KMS-11 (cell line): ENCODE results near the gene COL20A1.

Experiments used
- H2AFZ ChIP-seq: fragments of 200-600 bp; sonication (generic); 2 replicates; pipeline ENCODE4 v1.6.1; 2016; ENCODE audit warnings: antibody characterized with exemption, mixed run types, low read depth
- H3K27ac ChIP-seq: fragments of 200-600 bp; sonication (generic); 2 replicates; pipeline ENCODE4 v1.6.1; 2016; ENCODE audit warnings: mild to moderate bottlenecking, mixed run types
- H3K27me3 ChIP-seq: fragments of 200-600 bp; sonication (generic); 2 replicates; pipeline ENCODE4 v1.6.1; 2017; ENCODE audit warnings: mild to moderate bottlenecking, low read depth, mixed run types, moderate library complexity; ENCODE audit not compliant: insufficient read depth
- H3K36me3 ChIP-seq: fragments of 200-600 bp; sonication (generic); 2 replicates; pipeline ENCODE4 v1.6.1; 2017; ENCODE audit warnings: mild to moderate bottlenecking, mixed run types; ENCODE audit not compliant: insufficient read depth
- H3K4me1 ChIP-seq: fragments of 200-600 bp; sonication (generic); 2 replicates; pipeline ENCODE4 v1.6.1; 2016; ENCODE audit warnings: mild to moderate bottlenecking, low read depth, mixed run types; ENCODE audit not compliant: poor library complexity, severe bottlenecking
- H3K4me2 ChIP-seq: fragments of 200-600 bp; sonication (generic); 2 replicates; pipeline ENCODE4 v1.7.0; 2016; ENCODE audit warnings: mild to moderate bottlenecking, mixed run types
- H3K4me3 ChIP-seq: fragments of 200-600 bp; sonication (generic); IDR thresholded peaks from 2 replicates; pipeline ENCODE4 v1.6.1; 2017; ENCODE audit warnings: low read depth, low read length, mixed read lengths; ENCODE audit not compliant: insufficient read depth
- H3K79me2 ChIP-seq: fragments of 200-600 bp; sonication (generic); 2 replicates; pipeline ENCODE4 v1.6.1; 2016; ENCODE audit warnings: low read depth, mixed run types; ENCODE audit not compliant: insufficient read depth
- H3K9ac ChIP-seq: fragments of 200-600 bp; sonication (generic); 2 replicates; pipeline ENCODE4 v1.6.1; 2016; ENCODE audit warnings: mild to moderate bottlenecking, mixed run types
- H4K20me1 ChIP-seq: fragments of 200-600 bp; sonication (generic); 2 replicates; pipeline ENCODE4 v1.6.1; 2016; ENCODE audit warnings: mild to moderate bottlenecking, mixed run types; ENCODE audit not compliant: insufficient read depth
- TF ChIP-seq, protein P1 (sequence below): fragments of 200-600 bp; sonication (generic); conservative IDR thresholded peaks from 2 replicates; pipeline ENCODE4 v1.6.1; 2017; ENCODE audit warnings: low read depth, mild to moderate bottlenecking, antibody characterized with exemption, low read length, moderate library complexity, mixed read lengths

COL20A1 gene

DNA sequence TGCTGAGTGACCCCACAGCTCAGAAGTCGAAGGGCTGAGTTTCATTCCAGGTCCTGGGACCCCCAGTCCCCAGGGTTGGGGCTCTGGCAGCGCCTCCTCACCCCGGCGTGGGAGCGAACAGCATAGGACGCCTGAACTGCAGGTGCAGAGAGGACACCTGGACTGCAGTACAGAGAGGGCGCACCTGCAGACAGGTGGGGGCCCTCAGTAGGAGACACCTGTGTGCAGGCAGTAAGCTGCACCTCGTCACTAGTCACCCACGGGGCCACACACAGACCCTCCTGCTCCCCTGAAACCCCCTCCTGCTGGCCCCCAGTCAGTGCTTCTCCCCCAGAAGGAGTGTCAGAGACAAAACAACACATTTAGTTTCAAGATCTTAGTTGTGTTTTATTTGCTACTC is 30.1 kb upstream of the COL20A1 start:
- Histone ChIP-seq H3K27ac (no peak overlapping the region), H3K36me3 (no peaks in the 10 kb centered on the region), H3K4me3 (no peak overlapping the region), H3K79me2 (no peaks in the 10 kb centered on the region), H3K9ac (no peak overlapping the region), H3K27me3 (peaks cover 97% of the 10 kb centered on the region), H3K4me2 (no peak overlapping the region), H2AFZ (no peak overlapping the region), H3K4me1 (no peaks in the 10 kb centered on the region), H4K20me1 (no peaks in the 10 kb centered on the region)
- TF ChIP-seq, protein P1, sequence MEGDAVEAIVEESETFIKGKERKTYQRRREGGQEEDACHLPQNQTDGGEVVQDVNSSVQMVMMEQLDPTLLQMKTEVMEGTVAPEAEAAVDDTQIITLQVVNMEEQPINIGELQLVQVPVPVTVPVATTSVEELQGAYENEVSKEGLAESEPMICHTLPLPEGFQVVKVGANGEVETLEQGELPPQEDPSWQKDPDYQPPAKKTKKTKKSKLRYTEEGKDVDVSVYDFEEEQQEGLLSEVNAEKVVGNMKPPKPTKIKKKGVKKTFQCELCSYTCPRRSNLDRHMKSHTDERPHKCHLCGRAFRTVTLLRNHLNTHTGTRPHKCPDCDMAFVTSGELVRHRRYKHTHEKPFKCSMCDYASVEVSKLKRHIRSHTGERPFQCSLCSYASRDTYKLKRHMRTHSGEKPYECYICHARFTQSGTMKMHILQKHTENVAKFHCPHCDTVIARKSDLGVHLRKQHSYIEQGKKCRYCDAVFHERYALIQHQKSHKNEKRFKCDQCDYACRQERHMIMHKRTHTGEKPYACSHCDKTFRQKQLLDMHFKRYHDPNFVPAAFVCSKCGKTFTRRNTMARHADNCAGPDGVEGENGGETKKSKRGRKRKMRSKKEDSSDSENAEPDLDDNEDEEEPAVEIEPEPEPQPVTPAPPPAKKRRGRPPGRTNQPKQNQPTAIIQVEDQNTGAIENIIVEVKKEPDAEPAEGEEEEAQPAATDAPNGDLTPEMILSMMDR = no peak

DNA sequence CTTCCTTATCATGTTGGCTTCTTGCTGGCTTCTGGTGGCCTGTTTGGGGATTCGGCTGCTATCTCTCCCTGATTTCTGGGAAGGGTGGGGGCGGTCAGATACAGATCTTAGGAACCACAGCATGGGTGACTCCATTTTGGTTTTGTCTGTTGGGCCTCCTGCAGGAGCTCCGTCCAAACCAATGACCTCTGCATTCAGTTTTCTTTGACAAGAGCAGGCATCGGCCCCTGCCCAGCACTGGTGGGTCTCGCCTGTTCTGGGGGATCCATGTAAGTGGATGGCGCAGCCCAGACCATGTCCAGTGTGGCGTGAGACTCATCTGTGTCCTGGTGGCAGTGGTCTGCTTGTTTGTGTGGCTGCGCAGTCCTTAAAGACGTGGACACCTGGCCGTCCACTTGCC is 29.0 kb upstream of the COL20A1 start:
- Histone ChIP-seq H3K4me3 (no peak overlapping the region), H3K4me2 (no peak overlapping the region), H2AFZ (no peak overlapping the region), H3K27me3 (peaks cover 97% of the 10 kb centered on the region), H3K9ac (no peak overlapping the region), H3K79me2 (no peaks in the 10 kb centered on the region), H3K4me1 (no peaks in the 10 kb centered on the region), H4K20me1 (no peaks in the 10 kb centered on the region), H3K27ac (no peak overlapping the region), H3K36me3 (no peaks in the 10 kb centered on the region)
- TF ChIP-seq, protein P1 = no peak

DNA sequence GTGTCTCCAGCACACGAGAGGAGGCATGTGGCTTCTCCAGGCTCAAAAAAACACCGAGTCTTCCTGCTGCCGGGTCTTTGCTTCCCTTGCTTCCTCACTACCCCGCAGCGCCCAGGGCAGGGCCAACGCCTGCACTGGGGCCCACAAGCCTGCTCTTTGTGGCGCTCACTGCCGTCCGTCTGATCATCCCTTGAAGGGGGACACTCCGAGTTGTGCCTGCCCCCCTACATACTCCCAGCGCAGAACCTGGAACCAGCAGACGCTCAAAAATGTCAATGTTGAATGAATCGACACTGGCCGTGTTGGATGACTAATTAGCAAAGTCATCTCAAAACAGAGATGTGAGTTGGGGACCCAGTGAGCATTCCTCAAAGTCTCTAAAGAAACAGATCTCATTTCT is 28.5 kb upstream of the COL20A1 start:
- Histone ChIP-seq H3K36me3 (no peaks in the 10 kb centered on the region), H3K9ac (no peak overlapping the region), H3K4me1 (peaks cover 4% of the 10 kb centered on the region)

DNA sequence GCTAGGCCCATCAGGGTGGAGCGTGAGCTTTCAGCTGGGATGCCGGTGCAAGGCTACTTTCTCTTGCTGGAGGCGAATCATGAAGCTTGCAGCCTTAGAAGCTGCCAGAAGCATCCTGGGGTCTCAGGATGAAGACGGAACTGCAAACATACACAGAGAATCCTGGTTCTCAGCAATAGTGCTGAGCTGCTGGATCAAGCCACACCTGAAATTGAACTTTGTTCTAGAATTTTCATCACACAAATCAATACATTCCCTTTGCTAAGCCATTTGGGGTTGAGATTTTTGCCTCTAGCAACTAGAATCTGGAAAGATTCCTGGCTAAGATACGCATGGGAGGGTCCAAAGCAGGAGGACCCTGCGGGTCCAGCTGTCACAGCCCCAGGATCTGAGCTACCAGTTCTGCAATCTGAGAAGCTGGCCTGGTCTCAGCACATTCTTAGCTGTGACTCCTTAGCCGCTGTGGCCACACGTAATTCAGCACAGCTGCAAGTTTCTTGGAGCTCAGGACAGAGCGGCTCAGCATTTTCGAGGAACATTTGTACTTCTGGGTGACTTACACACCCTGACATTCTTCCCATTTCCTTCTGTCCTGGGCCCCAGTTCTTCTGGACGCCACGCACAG is 27.0 kb upstream of the COL20A1 start:
- Histone ChIP-seq H3K4me3 (no peak overlapping the region), H4K20me1 (no peaks in the 10 kb centered on the region), H3K27me3 (peaks cover 80% of the 10 kb centered on the region), H3K27ac (no peak overlapping the region), H3K4me2 (no peak overlapping the region), H3K79me2 (no peaks in the 10 kb centered on the region), H3K9ac (no peak overlapping the region), H3K4me1 (peaks cover 7% of the 10 kb centered on the region), H2AFZ (no peak overlapping the region), H3K36me3 (no peaks in the 10 kb centered on the region)
- TF ChIP-seq, protein P1 = no peak

More for the DNA sequence above, 28.5 kb upstream of the COL20A1 start:
- H4K20me1 ChIP-seq = no peaks in the 10 kb centered on the region
- H3K27me3 ChIP-seq = peaks cover 95% of the 10 kb centered on the region
- no peak overlapping the region for H3K4me2 ChIP-seq
- H3K4me3 ChIP-seq = no peak overlapping the region
- no peak overlapping the region for H2AFZ ChIP-seq
- TF ChIP-seq, protein P1 = no peak
- no peak overlapping the region for H3K27ac ChIP-seq
- H3K79me2 ChIP-seq = no peaks in the 10 kb centered on the region
